Measurements from ENCODE around the gene TEFM. TPM values are rescaled to one million over a fixed set of nuclear protein-coding genes. Genes with fewer than 3 reads are reported as not detected.
A peak's percentile ranks its signal among the peaks of the same experiment; 100 is the strongest.

TEFM gene, protein sequence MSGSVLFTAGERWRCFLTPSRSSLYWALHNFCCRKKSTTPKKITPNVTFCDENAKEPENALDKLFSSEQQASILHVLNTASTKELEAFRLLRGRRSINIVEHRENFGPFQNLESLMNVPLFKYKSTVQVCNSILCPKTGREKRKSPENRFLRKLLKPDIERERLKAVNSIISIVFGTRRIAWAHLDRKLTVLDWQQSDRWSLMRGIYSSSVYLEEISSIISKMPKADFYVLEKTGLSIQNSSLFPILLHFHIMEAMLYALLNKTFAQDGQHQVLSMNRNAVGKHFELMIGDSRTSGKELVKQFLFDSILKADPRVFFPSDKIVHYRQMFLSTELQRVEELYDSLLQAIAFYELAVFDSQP
- 10.8 and 15.0 TPM in 2 replicates for total RNA-seq
- long read RNA-seq, transcript TEFM-204 (3 exons, 2,109 nt) = minor isoform, 5 of 35 reads
- long read RNA-seq, transcript TEFM-205 (4 exons, 1,891 nt) = major isoform, 22 of 35 reads
- long read RNA-seq, partial matches to known transcripts = 2 of 35 reads
- long read RNA-seq, other reads (novel, unspliced or antisense) = 5 of 35 reads

DNA sequence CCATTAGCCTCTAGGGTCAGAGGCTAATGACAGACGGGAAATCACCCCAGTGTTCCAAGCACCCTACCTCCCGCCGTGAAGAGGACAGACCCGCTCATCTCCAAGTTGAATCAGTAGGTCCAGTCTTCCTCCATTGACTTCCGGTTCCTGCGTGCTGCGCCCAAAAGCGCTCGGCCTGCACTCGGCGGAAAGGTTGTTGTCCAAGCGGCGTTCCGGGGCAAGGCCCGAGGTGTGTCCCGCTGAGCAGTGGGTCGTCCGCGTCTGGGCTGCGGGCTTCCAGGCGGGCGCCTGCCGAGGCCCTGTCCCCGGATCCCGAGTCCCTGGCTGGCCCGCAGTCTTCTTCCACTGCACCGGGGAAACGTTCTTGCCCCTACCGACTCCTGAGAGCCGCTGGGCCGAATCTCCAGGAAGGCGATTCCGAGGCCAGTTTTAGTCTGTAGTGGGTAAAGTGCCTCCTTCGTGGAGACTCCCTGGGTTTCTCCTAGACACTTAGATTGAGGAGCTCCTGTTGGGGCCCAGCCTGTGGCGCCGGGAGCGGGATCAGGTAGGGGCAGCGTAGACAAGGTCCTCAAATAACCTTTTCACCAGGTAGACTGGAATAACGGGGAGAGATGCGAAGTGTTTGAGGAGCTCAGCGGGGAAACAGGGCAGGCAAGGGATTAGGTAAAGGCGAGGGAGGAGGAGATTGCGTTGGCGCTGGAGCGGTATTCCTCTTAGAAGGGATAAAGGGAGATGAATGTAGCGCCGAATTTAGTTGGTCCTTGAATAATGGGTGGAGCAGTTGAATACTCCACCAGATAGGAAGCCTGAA is at the start of gene TEFM:
TSS of gene TEFM (minus strand) at position 138 of the 811 bp plus-strand sequence. CDS start at position 98, 40 bp downstream.
- Mint-ChIP-seq H3K27me3 (ENCODE audit: low read depth) (no peaks in the 10 kb centered on the region), H3K27ac (ENCODE audit: unreplicated experiment) (peak within 1 kb of the TSS; percentile 95)

DNA sequence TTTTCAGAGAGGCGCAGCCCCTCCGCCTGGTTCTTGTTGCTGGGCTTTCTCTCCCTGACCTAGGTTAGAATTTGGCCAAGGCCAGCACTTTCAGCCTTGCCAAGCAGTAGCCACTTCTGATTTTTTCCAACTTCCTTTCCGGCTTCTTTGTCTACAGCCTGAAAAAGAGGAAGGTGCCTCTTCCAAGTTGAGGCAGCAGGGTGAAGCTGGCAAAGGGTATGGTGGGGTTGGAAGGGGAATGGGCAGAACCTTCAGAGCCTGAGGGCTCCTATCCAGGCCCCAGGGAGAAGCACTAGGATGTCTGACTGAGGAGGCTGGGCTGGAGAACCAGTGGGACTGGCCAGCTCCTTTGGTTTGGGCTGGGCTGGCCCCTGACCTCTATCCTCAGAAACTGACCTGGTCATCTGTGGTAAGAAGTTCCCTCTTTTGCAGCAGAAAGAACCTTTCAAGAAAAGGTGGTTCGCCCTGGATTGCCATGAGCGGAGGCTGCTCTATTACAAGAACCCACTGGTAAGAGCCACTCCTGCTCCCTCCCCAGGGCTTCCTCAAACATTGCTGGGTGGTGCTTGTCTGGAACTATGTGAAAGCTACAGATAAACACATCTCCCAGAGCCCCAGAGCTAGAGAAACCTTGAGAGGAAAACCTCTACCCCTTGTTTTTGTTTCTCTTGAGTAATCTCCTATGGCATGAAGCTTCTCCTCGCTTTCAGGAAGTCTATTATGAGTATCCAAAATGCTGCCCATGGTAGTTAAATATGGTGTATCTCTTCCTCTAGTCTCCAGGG is 48.2 kb upstream of the TEFM start:
- Mint-ChIP-seq H3K36me3 (ENCODE audit: low read depth) (no peaks in the 10 kb centered on the region), H3K4me1 (peaks cover 15% of the 10 kb centered on the region), H3K27me3 (ENCODE audit: low read depth) (no peaks in the 10 kb centered on the region), H3K27ac (ENCODE audit: unreplicated experiment) (no peak overlapping the region), H3K9me3 (no peaks in the 10 kb centered on the region), H3K4me3 (no peak overlapping the region)
- DNase-seq (ENCODE audit: low read depth, low spot score) = no peak
- TF ChIP-seq, protein P1, sequence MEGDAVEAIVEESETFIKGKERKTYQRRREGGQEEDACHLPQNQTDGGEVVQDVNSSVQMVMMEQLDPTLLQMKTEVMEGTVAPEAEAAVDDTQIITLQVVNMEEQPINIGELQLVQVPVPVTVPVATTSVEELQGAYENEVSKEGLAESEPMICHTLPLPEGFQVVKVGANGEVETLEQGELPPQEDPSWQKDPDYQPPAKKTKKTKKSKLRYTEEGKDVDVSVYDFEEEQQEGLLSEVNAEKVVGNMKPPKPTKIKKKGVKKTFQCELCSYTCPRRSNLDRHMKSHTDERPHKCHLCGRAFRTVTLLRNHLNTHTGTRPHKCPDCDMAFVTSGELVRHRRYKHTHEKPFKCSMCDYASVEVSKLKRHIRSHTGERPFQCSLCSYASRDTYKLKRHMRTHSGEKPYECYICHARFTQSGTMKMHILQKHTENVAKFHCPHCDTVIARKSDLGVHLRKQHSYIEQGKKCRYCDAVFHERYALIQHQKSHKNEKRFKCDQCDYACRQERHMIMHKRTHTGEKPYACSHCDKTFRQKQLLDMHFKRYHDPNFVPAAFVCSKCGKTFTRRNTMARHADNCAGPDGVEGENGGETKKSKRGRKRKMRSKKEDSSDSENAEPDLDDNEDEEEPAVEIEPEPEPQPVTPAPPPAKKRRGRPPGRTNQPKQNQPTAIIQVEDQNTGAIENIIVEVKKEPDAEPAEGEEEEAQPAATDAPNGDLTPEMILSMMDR (conservative IDR thresholded peaks at IDR 0.05) = no peak

More for the DNA sequence above, at the start of gene TEFM:
- peaks cover 4% of the 10 kb centered on the region for H3K36me3 Mint-ChIP-seq (ENCODE audit: low read depth)
- peak within 1 kb of the TSS; percentile 93 for H3K4me3 Mint-ChIP-seq
- peaks cover 19% of the 10 kb centered on the region for H3K4me1 Mint-ChIP-seq
- peak; percentile 93 for DNase-seq (ENCODE audit: low read depth, low spot score)
- TF ChIP-seq, protein P1 (conservative IDR thresholded peaks at IDR 0.05) = peak; percentile 28
- no peaks in the 10 kb centered on the region for H3K9me3 Mint-ChIP-seq

DNA sequence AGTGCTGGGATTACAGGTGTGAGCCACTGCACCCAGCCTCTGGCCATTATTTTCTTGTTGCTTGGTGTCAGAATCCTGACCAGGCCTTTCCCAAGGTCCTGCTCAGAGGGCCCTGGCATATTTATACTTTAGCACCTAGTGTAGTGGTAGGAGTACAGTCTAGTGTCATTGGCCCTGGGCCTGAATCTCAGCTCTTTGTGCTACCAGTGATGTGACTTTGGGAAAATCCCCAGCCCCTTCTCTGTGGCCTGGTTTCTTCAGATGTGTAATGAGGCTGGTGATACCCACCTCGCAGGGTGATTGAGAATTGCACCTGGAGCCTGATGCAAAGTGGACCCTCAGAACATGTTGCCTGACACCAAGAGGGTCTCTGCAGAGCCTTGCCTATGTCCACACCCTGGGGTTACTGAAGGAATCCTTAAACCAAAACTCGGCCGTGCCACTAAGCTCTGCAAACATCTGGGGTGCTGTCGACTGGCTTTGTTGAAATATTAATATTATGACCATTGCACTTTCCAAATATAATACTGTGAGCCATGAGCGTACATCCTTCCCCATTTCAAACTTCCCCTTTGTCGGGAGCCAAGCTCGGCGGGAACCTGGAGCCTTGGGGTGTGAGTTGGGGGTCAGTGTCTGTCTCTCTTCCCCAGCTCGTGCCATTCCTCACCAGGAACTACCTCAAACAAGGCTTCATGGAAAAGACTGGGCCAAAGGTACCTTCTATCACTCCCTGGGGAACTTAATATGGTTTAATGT is 46.8 kb upstream of the TEFM start:
- no peak overlapping the region for H3K27ac Mint-ChIP-seq (ENCODE audit: unreplicated experiment)

DNA sequence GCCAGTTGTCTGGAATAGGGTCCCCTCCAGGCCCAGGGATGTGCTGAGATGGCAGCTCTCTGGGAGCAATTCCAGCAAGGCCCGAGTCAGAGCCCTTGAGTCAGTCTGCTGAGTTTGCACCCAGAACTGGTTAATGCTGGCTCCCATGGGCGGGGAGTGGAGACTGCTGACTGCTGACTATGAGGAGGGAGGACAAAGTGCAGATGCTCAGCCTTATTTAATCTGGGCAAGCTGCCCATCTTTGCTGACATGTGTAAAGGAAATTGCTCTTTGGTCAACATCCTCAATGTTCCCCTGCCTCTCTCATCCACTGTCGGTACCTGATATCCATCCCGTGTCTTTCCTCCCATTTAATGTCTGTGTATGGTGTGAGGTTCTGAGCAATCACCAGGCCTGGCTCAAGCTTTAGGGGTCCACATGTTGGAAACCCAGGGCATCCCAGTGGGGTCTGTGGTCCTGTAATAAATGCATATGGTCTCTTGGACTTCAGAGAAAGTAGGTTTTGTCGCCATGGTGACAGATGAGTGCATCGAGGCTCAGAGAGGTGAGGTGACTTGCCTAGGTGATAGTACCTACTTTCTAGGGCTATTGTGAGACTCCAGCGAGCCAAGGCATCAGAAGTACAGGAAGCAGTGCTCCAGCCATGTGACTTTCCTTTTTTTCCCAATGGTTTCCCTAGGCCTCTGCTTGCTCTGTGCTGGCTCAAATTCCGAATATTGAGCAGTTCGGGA is 44.8 kb upstream of the TEFM start:
- H3K36me3 Mint-ChIP-seq (ENCODE audit: low read depth) = no peaks in the 10 kb centered on the region
- no peaks in the 10 kb centered on the region for H3K9me3 Mint-ChIP-seq
- TF ChIP-seq, protein P1 (conservative IDR thresholded peaks at IDR 0.05) = no peak
- no peak overlapping the region for H3K4me3 Mint-ChIP-seq
- no peak overlapping the region for H3K27ac Mint-ChIP-seq (ENCODE audit: unreplicated experiment)
- H3K27me3 Mint-ChIP-seq (ENCODE audit: low read depth) = no peaks in the 10 kb centered on the region
- no peak for DNase-seq (ENCODE audit: low read depth, low spot score)
- no peaks in the 10 kb centered on the region for H3K4me1 Mint-ChIP-seq

More for the DNA sequence above, 46.8 kb upstream of the TEFM start:
- no peak for DNase-seq (ENCODE audit: low read depth, low spot score)
- Mint-ChIP-seq H3K9me3 (no peaks in the 10 kb centered on the region), H3K4me3 (no peak overlapping the region), H3K27me3 (ENCODE audit: low read depth) (no peaks in the 10 kb centered on the region), H3K4me1 (peaks cover 15% of the 10 kb centered on the region), H3K36me3 (ENCODE audit: low read depth) (no peaks in the 10 kb centered on the region)
- TF ChIP-seq, protein P1 (conservative IDR thresholded peaks at IDR 0.05) = no peak

Measured in neural crest cell (in vitro differentiated cells).